Aorta (tissue), 5 donors: Measurements from ENCODE around the gene TTLL5. TPM values are rescaled to one million over a fixed set of nuclear protein-coding genes. Genes with fewer than 3 reads are reported as not detected.

ENCODE experiments used
- ATAC-seq: fragments of 200-7000 bp; cut with Tn5 transposase; one replicate; pipeline ENCODE4 v1.9.1; 2022; ENCODE audit warnings: moderate library complexity; ENCODE audit not compliant: low FRiP score
- DNase-seq, 2 donors: peaks; one replicate each; pipeline ENCODE4 v3.0.0-alpha.2; 2020
- H3K27ac ChIP-seq, 2 donors: one replicate each; pipeline ENCODE4 v1.5.1; 2013; ENCODE audit warnings: low read length in 2 of 2, mild to moderate bottlenecking in 2 of 2, moderate library complexity in 2 of 2, control low read depth in 1 of 2, inconsistent platforms in 1 of 2, low read depth in 1 of 2
- H3K27me3 ChIP-seq, 2 donors: one replicate each; pipeline ENCODE4 v1.6.1; 2013; ENCODE audit warnings: control low read depth in 1 of 2, low read length in 1 of 2, mild to moderate bottlenecking in 1 of 2, moderate library complexity in 1 of 2; ENCODE audit not compliant: insufficient read depth in 2 of 2, control insufficient read depth in 1 of 2
- H3K36me3 ChIP-seq, 2 donors: one replicate each; pipeline ENCODE4 v1.6.1; 2013; ENCODE audit warnings: control low read depth in 1 of 2, low read length in 1 of 2, mild to moderate bottlenecking in 1 of 2; ENCODE audit not compliant: insufficient read depth in 2 of 2, control insufficient read depth in 1 of 2
- H3K4me1 ChIP-seq, 2 donors: one replicate each; pipeline ENCODE4 v1.6.1; 2013; ENCODE audit warnings: low read length in 2 of 2, control low read depth in 1 of 2, mild to moderate bottlenecking in 1 of 2, moderate library complexity in 1 of 2; ENCODE audit not compliant: insufficient read depth in 2 of 2, control insufficient read depth in 1 of 2
- H3K4me3 ChIP-seq, 2 donors: one replicate each; pipeline ENCODE4 v1.5.1; 2013; ENCODE audit warnings: low read length in 2 of 2, control low read depth in 1 of 2, mild to moderate bottlenecking in 1 of 2
- H3K9me3 ChIP-seq: one replicate; pipeline ENCODE4 v1.6.1; 2013; ENCODE audit warnings: mild to moderate bottlenecking, low read length; ENCODE audit not compliant: control insufficient read depth
- WGBS, 2 donors: extraction: QIAGEN DNeasy Blood & Tissue Kit; methylation state at CpG; one replicate each; pipeline ENCODE4 v1.1.7; 2013; 5-methylcytosine and 5-hydroxymethylcytosine counted together
- intact Hi-C, 2 donors: fragments of 100-400 bp; cut with DNase I; formaldehyde crosslinking; loops; one replicate each; pipeline versions ENCODE4 v1.14.2 to v1.15.0; 2022
- polyA plus RNA-seq, 2 donors: library from polyadenylated mRNA; stranded (reverse); fragments of 200-250 nt; gene quantifications; one replicate each; pipeline ENCODE4 v1.2.3, GENCODE V29; 2013
- total RNA-seq, 2 donors: library from RNA; stranded (reverse); fragmentation: NEBNext Ultra II Directional; extraction: Animal tissue kit (Norgen Biotek cat#: 25700); gene quantifications; one replicate each; pipeline ENCODE4 v1.2.1, GENCODE V29; 2021
- donor health status: healthy with polysubstance abuse.
- donor health status: Bipolar disorder and iron deficiency.
- donor health status: DM: no; HTN: no; CAD: no.
- donor health status: DM: no; HTN: no; CAD: no.
- donor health status: DM: yes; HTN: yes; CAD: no.

The TTLL5 gene
- total and polyA plus RNA-seq, 4 donors, result 7.7 to 40.8 (median 22.8) TPM

GRCh38 chr14:75655235-75655634 is 5.8 kb upstream of the TTLL5 start:
- intact Hi-C loops, result no loop called here
- no peak overlapping the region for H3K4me3 ChIP-seq
- no peak for ATAC-seq
- H3K27me3 ChIP-seq, result no peaks in the 10 kb centered on the region
- H3K27ac ChIP-seq, result no peak overlapping the region
- H3K9me3 ChIP-seq, result no peaks in the 10 kb centered on the region
- no peak for DNase-seq
- peaks cover 9 to 10% of the 10 kb centered on the region in 2 donors for H3K36me3 ChIP-seq
- H3K4me1 ChIP-seq, result no peaks in the 10 kb centered on the region
- WGBS, 2 donors, result 0% methylated on average over 1 of the region's 1 CpG

DNA sequence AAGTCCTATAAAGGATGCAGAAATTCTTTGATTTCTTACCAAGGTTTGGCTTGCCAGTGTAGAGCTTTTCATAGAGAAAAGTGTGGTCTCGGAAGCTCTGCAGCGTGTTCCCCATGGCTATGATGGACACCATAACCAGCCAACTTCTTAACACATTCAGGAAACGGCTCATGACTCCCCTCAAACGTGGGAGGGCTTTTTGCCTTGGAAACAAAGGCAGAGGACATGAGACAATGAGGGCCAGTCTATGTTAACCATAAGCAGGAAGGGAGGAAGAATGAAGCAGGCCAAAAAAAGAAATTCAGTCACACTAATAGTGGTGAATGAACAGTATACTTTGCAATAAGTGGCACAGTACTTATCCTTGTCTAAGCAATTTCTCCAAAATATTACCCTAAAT is 3.7 kb upstream of the TTLL5 start:
- 70 to 74% methylated on average over 4 of the region's 4 CpGs for WGBS, 2 donors
- no peak for DNase-seq
- H3K27me3 ChIP-seq, result no peaks in the 10 kb centered on the region
- no peak overlapping the region for H3K27ac ChIP-seq
- no peak overlapping the region for H3K4me3 ChIP-seq
- ATAC-seq, result no peak
- no peaks in the 10 kb centered on the region for H3K4me1 ChIP-seq
- no peaks in the 10 kb centered on the region for H3K9me3 ChIP-seq
- intact Hi-C loops, result no loop called here
- H3K36me3 ChIP-seq, result peaks cover 3 to 5% of the 10 kb centered on the region in 2 donors

DNA sequence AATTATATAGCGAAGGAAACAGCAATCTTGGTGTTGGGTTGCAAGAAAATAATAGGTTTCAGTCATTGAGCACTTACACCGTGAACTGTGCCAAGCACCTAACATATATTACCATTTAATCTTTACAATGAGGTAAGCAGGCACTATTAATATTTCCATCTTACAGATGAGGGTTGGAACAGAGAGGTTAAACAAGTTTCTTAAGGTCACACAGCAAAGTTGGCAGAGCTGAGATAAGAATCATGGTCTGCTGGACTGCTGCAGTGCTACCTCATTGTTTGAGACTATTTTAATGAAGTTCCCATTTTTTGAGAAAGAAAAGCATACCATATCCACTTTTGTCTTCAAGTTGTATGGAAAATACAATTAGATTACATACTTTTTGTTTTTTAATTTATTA is 2.1 kb upstream of the TTLL5 start:
- whole genome bisulfite sequencing, 2 donors, result 92 to 93% methylated on average over 2 of the region's 2 CpGs
- H3K36me3 ChIP-seq, result peaks cover 3 to 5% of the 10 kb centered on the region in 2 donors
- DNase-seq, result no peak
- H3K4me1 ChIP-seq, result no peaks in the 10 kb centered on the region
- intact Hi-C loops, result no loop called here
- no peaks in the 10 kb centered on the region for H3K27me3 ChIP-seq
- H3K4me3 ChIP-seq, result no peak overlapping the region
- H3K27ac ChIP-seq, result no peak overlapping the region
- no peak for ATAC-seq
- H3K9me3 ChIP-seq, result no peaks in the 10 kb centered on the region

DNA sequence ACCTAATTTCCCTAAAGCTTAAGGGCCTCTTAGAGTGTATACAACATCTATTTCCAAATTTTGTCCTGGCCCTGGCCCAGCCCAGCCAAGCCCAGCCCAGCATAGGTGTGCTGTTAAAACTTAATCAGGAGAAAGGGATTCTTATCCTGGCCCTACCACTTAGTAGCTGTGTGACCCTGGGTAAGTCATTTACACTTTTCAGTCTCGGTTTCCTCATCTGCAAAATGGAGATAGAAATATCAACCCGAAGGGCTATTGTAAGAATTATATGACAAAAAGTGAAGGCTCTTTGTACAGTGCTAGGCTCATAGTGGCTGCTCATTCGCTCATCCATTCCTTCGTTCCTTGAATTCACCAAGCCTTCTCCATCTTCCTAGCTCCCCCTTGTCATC is 812 bp upstream of the TTLL5 start:
- Histone ChIP-seq H3K27me3 (no peaks in the 10 kb centered on the region), H3K9me3 (no peaks in the 10 kb centered on the region), H3K27ac (peak overlapping the region in 1 of 2 donors; percentile 43), H3K36me3 (peaks cover 3 to 5% of the 10 kb centered on the region in 2 donors), H3K4me1 (no peaks in the 10 kb centered on the region), H3K4me3 (peak overlapping the region; percentile 40 to 71)
- DNase-seq, result no peak
- 8 to 17% methylated on average over 4 of the region's 4 CpGs for WGBS, 2 donors
- intact Hi-C loops, result no loop called here
- no peak for ATAC-seq

DNA sequence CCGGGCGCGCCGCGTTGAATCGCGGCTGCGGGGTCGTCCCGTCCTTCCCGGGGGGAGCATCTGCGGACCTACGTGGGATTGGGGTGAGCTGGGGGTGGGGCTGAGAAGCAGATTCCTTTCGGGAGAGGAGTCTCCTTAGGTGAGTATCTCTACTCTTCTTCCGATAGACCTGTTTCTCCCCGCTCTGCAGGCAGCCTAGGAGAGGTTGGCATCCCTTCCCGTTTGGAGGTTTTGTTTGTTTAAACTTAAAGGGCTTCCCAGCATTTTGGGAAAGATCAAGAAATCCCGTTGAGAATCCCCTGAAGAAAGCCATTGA is 411 bp downstream of the TTLL5 start:
- no peak for ATAC-seq

GRCh38 chr14:75662966-75663365 is 1.9 kb downstream of the TTLL5 start:
- DNase-seq (no peak), ATAC-seq (no peak)
- Histone ChIP-seq H3K27me3 (no peaks in the 10 kb centered on the region), H3K4me1 (no peaks in the 10 kb centered on the region), H3K36me3 (no peaks in the 10 kb centered on the region), H3K4me3 (no peak overlapping the region), H3K27ac (no peak overlapping the region), H3K9me3 (no peaks in the 10 kb centered on the region)
- intact Hi-C loops, result no loop called here
- WGBS, 2 donors, result 78 to 80% methylated on average over 3 of the region's 3 CpGs

More for the DNA sequence above, 411 bp downstream of the TTLL5 start:
- peak overlapping the region in 1 of 2 donors; percentile 82 for H3K27ac ChIP-seq
- H3K4me3 ChIP-seq, result peak overlapping the region; percentile 96 to 97
- no peak for DNase-seq
- peaks cover 0 to 2% of the 10 kb centered on the region in 2 donors for H3K36me3 ChIP-seq
- H3K27me3 ChIP-seq, result no peaks in the 10 kb centered on the region
- H3K4me1 ChIP-seq, result no peaks in the 10 kb centered on the region
- WGBS, 2 donors, result 0 to 1% methylated on average over 18 of the region's 18 CpGs
- intact Hi-C loops, result no loop called here
- H3K9me3 ChIP-seq, result no peaks in the 10 kb centered on the region

DNA sequence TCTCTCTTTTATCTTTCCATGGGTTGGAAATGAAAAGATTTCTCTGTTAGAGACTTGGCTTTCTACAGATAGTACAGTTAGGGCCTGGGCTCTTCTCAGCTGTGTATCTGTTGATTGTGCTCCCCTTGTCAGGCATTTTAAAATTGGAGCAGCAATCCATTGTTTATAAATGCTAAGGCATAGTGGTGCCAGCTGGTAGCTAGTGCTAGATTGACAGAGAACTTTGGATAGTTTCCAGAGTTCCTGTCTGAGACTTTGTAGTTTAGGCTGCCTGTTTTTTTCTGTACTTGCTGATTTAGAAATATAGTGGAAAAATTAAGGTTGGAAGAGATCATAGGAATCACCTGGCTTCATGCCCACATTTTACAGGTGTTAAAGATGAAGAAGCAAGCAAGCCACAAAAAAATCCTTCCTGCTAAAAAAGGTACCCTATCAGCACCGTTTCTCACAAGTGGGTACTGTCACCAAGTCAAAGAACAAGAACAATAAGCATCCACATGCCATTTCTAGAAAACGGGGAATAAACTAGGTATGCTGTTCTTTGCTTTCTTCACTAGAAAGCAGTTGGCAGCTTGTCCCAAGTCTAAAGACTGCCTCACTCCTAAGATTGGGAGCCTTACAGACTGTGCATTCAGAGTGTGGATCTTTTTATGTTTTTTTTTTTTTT is 6.2 kb downstream of the TTLL5 start:
- no peaks in the 10 kb centered on the region for H3K36me3 ChIP-seq
- no peaks in the 10 kb centered on the region for H3K4me1 ChIP-seq
- intact Hi-C loops, result no loop called here
- DNase-seq (no peak), ATAC-seq (no peak)
- H3K4me3 ChIP-seq, result no peak overlapping the region
- H3K9me3 ChIP-seq, result no peaks in the 10 kb centered on the region
- WGBS, 2 donors, result 85 to 91% methylated on average over 2 of the region's 2 CpGs
- no peak overlapping the region for H3K27ac ChIP-seq
- H3K27me3 ChIP-seq, result no peaks in the 10 kb centered on the region

GRCh38 chr14:75672605-75673192 is 11.7 kb downstream of the TTLL5 start:
- no peaks in the 10 kb centered on the region for H3K27me3 ChIP-seq
- intact Hi-C loops, result no loop called here
- no peak for DNase-seq
- no peak for ATAC-seq
- H3K27ac ChIP-seq, result no peak overlapping the region
- H3K36me3 ChIP-seq, result no peaks in the 10 kb centered on the region
- H3K4me3 ChIP-seq, result no peak overlapping the region
- peaks cover 0 to 1% of the 10 kb centered on the region in 2 donors for H3K4me1 ChIP-seq
- 92 to 100% methylated on average over 1 of the region's 1 CpG for WGBS, 2 donors
- H3K9me3 ChIP-seq, result no peaks in the 10 kb centered on the region

- intact Hi-C loops, result no loop called here
- no peak for DNase-seq
- Histone ChIP-seq H3K27me3 (no peaks in the 10 kb centered on the region), H3K4me1 (peaks cover 0 to 1% of the 10 kb centered on the region in 2 donors), H3K4me3 (no peak overlapping the region), H3K36me3 (no peaks in the 10 kb centered on the region), H3K27ac (no peak overlapping the region), H3K9me3 (no peaks in the 10 kb centered on the region)
- 96% methylated on average over 4 of the region's 4 CpGs for WGBS, 2 donors
- ATAC-seq, result no peak
Observed at GRCh38 chr14:75673345-75674035, 12.4 kb downstream of the TTLL5 start.
